ENCODE measurements around the gene TRAPPC3.

GRCh38 chr1:36134505-36135329 is 14.6 kb downstream of the TRAPPC3 start:
- peak; percentile 76 for TF ChIP-seq CTCF (conservative IDR thresholded peaks at IDR 0.05; ENCODE audit: low read depth, low read length)
- TF ChIP-seq EZH2 (IDR thresholded peaks at IDR 0.05; ENCODE audit: borderline replicate concordance, low read depth, low read length, poor library complexity, severe bottlenecking): no peak
